Spleen (tissue), 7 donors: Measurements from ENCODE around the gene CRELD2.

ENCODE experiments used
- POLR2A ChIP-seq, 3 donors: fragments of 450-650 bp; IDR thresholded peaks; one replicate each; pipeline ENCODE4 v1.5.1; 2017; ENCODE audit warnings: antibody characterized with exemption in 3 of 3, mild to moderate bottlenecking in 1 of 3
- POLR2AphosphoS5 ChIP-seq, 3 donors: sonication (generic); formaldehyde crosslinking; IDR thresholded peaks; one replicate each; pipeline ENCODE4 v1.5.1; 2017; ENCODE audit warnings: antibody characterized with exemption in 3 of 3
- TF ChIP-seq, protein P1 (sequence below), 11 experiments: fragments of 200-600 bp in 7 of 11; fragments of 450-650 bp in 4 of 11; sonication (generic) in 4 of 11; IDR thresholded peaks in 8 of 11; conservative IDR thresholded peaks in 3 of 11; 1 replicate in 7 of 11; 2 replicates in 4 of 11; pipeline versions ENCODE4 v1.4.0 to v1.8.0; 2016 to 2021; ENCODE audit warnings: antibody characterized with exemption in 11 of 11, inconsistent platforms in 4 of 11, mild to moderate bottlenecking in 1 of 11
- donor health status: DM: no; HTN: no; CAD: no; lungs with moderate emphysema.
- donor health status: DM: no; HTN: no; CAD: no.
- donor health status: DM: no; HTN: no; CAD: no.

DNA sequence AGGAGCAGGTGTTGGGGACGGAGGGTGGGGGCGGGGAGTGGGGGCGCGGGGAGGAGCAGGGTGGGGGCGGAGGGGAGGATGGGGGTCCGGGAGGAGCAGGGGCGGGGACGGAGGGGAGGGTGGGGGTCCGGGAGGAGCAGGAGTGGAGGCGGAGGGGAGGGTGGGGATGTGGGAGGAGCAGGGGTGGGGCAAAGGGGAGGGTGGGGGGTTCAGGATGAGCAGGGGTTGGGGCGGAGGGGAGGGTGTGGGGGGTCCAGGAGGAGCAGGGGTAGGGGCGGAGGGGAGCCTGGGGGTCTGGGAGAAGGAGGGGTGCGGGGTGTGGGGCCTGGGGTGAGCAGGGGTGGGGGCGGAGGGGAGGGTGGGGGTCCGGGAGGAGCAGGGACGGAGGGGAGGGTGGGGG, 17.1 kb downstream of the CRELD2 start:
- TF ChIP-seq POLR2A (IDR thresholded peaks at IDR 0.05) (no peak), POLR2AphosphoS5 (IDR thresholded peaks at IDR 0.05) (no peak)
- TF ChIP-seq, protein P1, sequence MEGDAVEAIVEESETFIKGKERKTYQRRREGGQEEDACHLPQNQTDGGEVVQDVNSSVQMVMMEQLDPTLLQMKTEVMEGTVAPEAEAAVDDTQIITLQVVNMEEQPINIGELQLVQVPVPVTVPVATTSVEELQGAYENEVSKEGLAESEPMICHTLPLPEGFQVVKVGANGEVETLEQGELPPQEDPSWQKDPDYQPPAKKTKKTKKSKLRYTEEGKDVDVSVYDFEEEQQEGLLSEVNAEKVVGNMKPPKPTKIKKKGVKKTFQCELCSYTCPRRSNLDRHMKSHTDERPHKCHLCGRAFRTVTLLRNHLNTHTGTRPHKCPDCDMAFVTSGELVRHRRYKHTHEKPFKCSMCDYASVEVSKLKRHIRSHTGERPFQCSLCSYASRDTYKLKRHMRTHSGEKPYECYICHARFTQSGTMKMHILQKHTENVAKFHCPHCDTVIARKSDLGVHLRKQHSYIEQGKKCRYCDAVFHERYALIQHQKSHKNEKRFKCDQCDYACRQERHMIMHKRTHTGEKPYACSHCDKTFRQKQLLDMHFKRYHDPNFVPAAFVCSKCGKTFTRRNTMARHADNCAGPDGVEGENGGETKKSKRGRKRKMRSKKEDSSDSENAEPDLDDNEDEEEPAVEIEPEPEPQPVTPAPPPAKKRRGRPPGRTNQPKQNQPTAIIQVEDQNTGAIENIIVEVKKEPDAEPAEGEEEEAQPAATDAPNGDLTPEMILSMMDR (IDR thresholded peaks at IDR 0.05 in 8 of 11, conservative IDR thresholded peaks at IDR 0.05 in 3 of 11) = no peak
